Measurements from ENCODE around the gene DYNLT2.
"Not testable (repeated sequence)": the region's sequence is repeated elsewhere in the genome, so short reads cannot be mapped to it uniquely, and the experiment has no call there.

Gene DYNLT2

GRCh38 chr6:169783971-169784820 is 32.8 kb upstream of the DYNLT2 start:
- no peak for DNase-seq (ENCODE audit: low read depth in 2 of 2)

- DNase-seq (ENCODE audit: low read depth in 2 of 2) = no peak
Observed at GRCh38 chr6:169783401-169783800, 32.0 kb upstream of the DYNLT2 start.

- no peak for DNase-seq (ENCODE audit: low read depth in 2 of 2)
Observed at GRCh38 chr6:169782966-169783365, 31.6 kb upstream of the DYNLT2 start.

GRCh38 chr6:169780571-169781091 is 29.3 kb upstream of the DYNLT2 start:
- no peak for DNase-seq (ENCODE audit: low read depth in 2 of 2)

GRCh38 chr6:169779896-169780295 is 28.5 kb upstream of the DYNLT2 start:
- DNase-seq (ENCODE audit: low read depth in 2 of 2) = no peak

- DNase-seq (ENCODE audit: low read depth in 2 of 2) = no peak
Observed at GRCh38 chr6:169779092-169779815, 27.9 kb upstream of the DYNLT2 start.

GRCh38 chr6:169778646-169779045 is 27.3 kb upstream of the DYNLT2 start:
- no peak for DNase-seq (ENCODE audit: low read depth in 2 of 2)

- no peak for DNase-seq (ENCODE audit: low read depth in 2 of 2)
Observed at GRCh38 chr6:169777896-169778295, 26.5 kb upstream of the DYNLT2 start.

GRCh38 chr6:169776379-169776778 is 25.0 kb upstream of the DYNLT2 start:
- no peak for DNase-seq (ENCODE audit: low read depth in 2 of 2)

GRCh38 chr6:169775321-169775720 is 23.9 kb upstream of the DYNLT2 start:
- DNase-seq (ENCODE audit: low read depth in 2 of 2) = no peak

GRCh38 chr6:169774347-169774746 is 23.0 kb upstream of the DYNLT2 start:
- no peak for DNase-seq (ENCODE audit: low read depth in 2 of 2)

- no peak for DNase-seq (ENCODE audit: low read depth in 2 of 2)
Observed at GRCh38 chr6:169766921-169767736, 15.8 kb upstream of the DYNLT2 start.

GRCh38 chr6:169766232-169766631 is 14.9 kb upstream of the DYNLT2 start:
- no peak for DNase-seq (ENCODE audit: low read depth in 2 of 2)

- not testable (repeated sequence) for DNase-seq (ENCODE audit: low read depth in 2 of 2)
Observed at GRCh38 chr6:169765789-169766188, 14.4 kb upstream of the DYNLT2 start.

- DNase-seq (ENCODE audit: low read depth in 2 of 2) = no peak
Observed at GRCh38 chr6:169763881-169764280, 12.5 kb upstream of the DYNLT2 start.

- no peak for DNase-seq (ENCODE audit: low read depth in 2 of 2)
Observed at GRCh38 chr6:169763308-169763707, 11.9 kb upstream of the DYNLT2 start.

- DNase-seq (ENCODE audit: low read depth in 2 of 2) = no peak
Observed at GRCh38 chr6:169755162-169755561, 3.8 kb upstream of the DYNLT2 start.

GRCh38 chr6:169752074-169752623 is 777 bp upstream of the DYNLT2 start:
- no peak for DNase-seq (ENCODE audit: low read depth in 2 of 2)

- DNase-seq (ENCODE audit: low read depth in 2 of 2) = no peak
Observed at GRCh38 chr6:169746556-169746955, 4.8 kb downstream of the DYNLT2 start.

GRCh38 chr6:169745405-169745804 is 6.0 kb downstream of the DYNLT2 start:
- DNase-seq (ENCODE audit: low read depth in 2 of 2) = no peak

GRCh38 chr6:169741344-169741743 is 10.0 kb downstream of the DYNLT2 start:
- no peak for DNase-seq (ENCODE audit: low read depth in 2 of 2)

Data from stimulated activated CD8-positive, alpha-beta memory T cell treated with anti-CD3 and anti-CD28 coated beads, Interleukin-15, amount 100 ng/mL, for 48 hours (primary cell).